DOHH2 (cell line): ENCODE data around the gene SYCP2.

Experiments used
- H3F3A ChIP-seq: fragments of 200-600 bp; sonication (generic), shearing (Covaris generic); 2 replicates; pipeline ENCODE4 v1.6.0; 2016; ENCODE audit warnings: antibody characterized with exemption, mild to moderate bottlenecking; ENCODE audit not compliant: control insufficient read depth, insufficient read depth
- H3K27ac ChIP-seq: fragments of 200-600 bp; sonication (generic); 2 replicates; pipeline ENCODE4 v1.5.1; 2014; ENCODE audit warnings: low read depth, mild to moderate bottlenecking, low read length, moderate library complexity
- H3K27me3 ChIP-seq: fragments of 200-600 bp; sonication (generic); 2 replicates; pipeline ENCODE4 v1.6.1; 2014; ENCODE audit warnings: mild to moderate bottlenecking, low read length, mixed read lengths; ENCODE audit not compliant: control insufficient read depth
- H3K36me3 ChIP-seq: fragments of 200-600 bp; sonication (generic); 2 replicates; pipeline ENCODE4 v1.6.1; 2014; ENCODE audit warnings: mild to moderate bottlenecking, low read length, moderate library complexity, mixed read lengths; ENCODE audit not compliant: control insufficient read depth
- H3K4me1 ChIP-seq: fragments of 200-600 bp; sonication (generic); 2 replicates; pipeline ENCODE4 v1.6.1; 2014; ENCODE audit warnings: mild to moderate bottlenecking, low read length, mixed read lengths; ENCODE audit not compliant: control insufficient read depth
- H3K4me2 ChIP-seq: fragments of 200-600 bp; sonication (generic); 2 replicates; pipeline ENCODE4 v1.6.0; 2014; ENCODE audit warnings: mild to moderate bottlenecking, low read length, moderate library complexity
- H3K4me3 ChIP-seq: fragments of 200-600 bp; sonication (generic); 2 replicates; pipeline ENCODE4 v1.5.1; 2014; ENCODE audit warnings: mild to moderate bottlenecking, low read length, mixed read lengths
- H3K79me2 ChIP-seq: fragments of 200-600 bp; sonication (generic); 2 replicates; pipeline ENCODE4 v1.6.1; 2014; ENCODE audit warnings: mild to moderate bottlenecking, low read length, mixed read lengths; ENCODE audit not compliant: control insufficient read depth
- H3K9me2 ChIP-seq: fragments of 200-600 bp; sonication (generic); replicated peaks from 2 replicates; pipeline ENCODE4 v1.6.1; 2014; ENCODE audit warnings: mild to moderate bottlenecking, low read length, mixed read lengths; ENCODE audit not compliant: control insufficient read depth
- H3K9me3 ChIP-seq: fragments of 200-600 bp; sonication (generic); 2 replicates; pipeline ENCODE4 v1.6.1; 2014; ENCODE audit warnings: antibody characterized with exemption, low read length, mixed read lengths; ENCODE audit not compliant: control insufficient read depth, insufficient read depth
- H4K20me1 ChIP-seq: fragments of 200-600 bp; sonication (generic); 2 replicates; pipeline ENCODE4 v1.6.0; 2014; ENCODE audit warnings: low read depth, mild to moderate bottlenecking, antibody characterized with exemption, low read length, moderate library complexity; ENCODE audit not compliant: control insufficient read depth, insufficient read depth
- CTCF ChIP-seq: fragments of 200-600 bp; sonication (generic); IDR thresholded peaks from one replicate; pipeline ENCODE4 v1.5.1; 2014; ENCODE audit warnings: antibody characterized with exemption, mild to moderate bottlenecking, low read depth, low read length; ENCODE audit not compliant: poor library complexity, severe bottlenecking
- EZH2phosphoT487 ChIP-seq: fragments of 200-600 bp; sonication (generic); IDR thresholded peaks from 2 replicates; pipeline ENCODE4 v1.6.1; 2017; ENCODE audit warnings: borderline replicate concordance, mild to moderate bottlenecking, antibody characterized with exemption, low read length, moderate library complexity, mixed read lengths

The SYCP2 gene

GRCh38 chr20:59923514-59923913, 9.9 kb downstream of the SYCP2 start:
- Histone ChIP-seq H3K36me3 (no peaks in the 10 kb centered on the region), H3K27ac (no peak overlapping the region), H3K4me1 (no peaks in the 10 kb centered on the region)

GRCh38 chr20:59920944-59921343, 12.5 kb downstream of the SYCP2 start:
- Histone ChIP-seq H3K27ac (no peak overlapping the region), H3F3A (no peaks in the 10 kb centered on the region), H3K27me3 (peaks cover 35% of the 10 kb centered on the region), H3K4me1 (no peaks in the 10 kb centered on the region), H3K36me3 (no peaks in the 10 kb centered on the region), H4K20me1 (no peaks in the 10 kb centered on the region), H3K79me2 (no peaks in the 10 kb centered on the region), H3K9me3 (no peaks in the 10 kb centered on the region), H3K4me3 (no peak overlapping the region), H3K9me2 (no peaks in the 10 kb centered on the region), H3K4me2 (no peak overlapping the region)
- no peak for TF ChIP-seq EZH2phosphoT487
- TF ChIP-seq CTCF: no peak

More at GRCh38 chr20:59923514-59923913, 9.9 kb downstream of the SYCP2 start:
- H3K4me3 ChIP-seq: no peak overlapping the region
- no peaks in the 10 kb centered on the region for H3F3A ChIP-seq
- H3K4me2 ChIP-seq: no peak overlapping the region
- H3K9me3 ChIP-seq: no peaks in the 10 kb centered on the region
- H3K9me2 ChIP-seq: no peaks in the 10 kb centered on the region
- no peak for TF ChIP-seq CTCF
- no peak for TF ChIP-seq EZH2phosphoT487
- H3K79me2 ChIP-seq: no peaks in the 10 kb centered on the region
- no peaks in the 10 kb centered on the region for H4K20me1 ChIP-seq
- peaks cover 43% of the 10 kb centered on the region for H3K27me3 ChIP-seq

- no peak overlapping the region for H3K27ac ChIP-seq
- H3K36me3 ChIP-seq: no peaks in the 10 kb centered on the region
These were observed 20.8 kb downstream of the SYCP2 start for GRCh38 chr20:59912609-59913008.

More at GRCh38 chr20:59912609-59913008, 20.8 kb downstream of the SYCP2 start:
- no peak overlapping the region for H3K4me2 ChIP-seq
- no peaks in the 10 kb centered on the region for H3K9me3 ChIP-seq
- no peaks in the 10 kb centered on the region for H3K4me1 ChIP-seq
- no peaks in the 10 kb centered on the region for H3K9me2 ChIP-seq
- H4K20me1 ChIP-seq: no peaks in the 10 kb centered on the region
- no peak overlapping the region for H3K4me3 ChIP-seq
- H3K27me3 ChIP-seq: peaks cover 4% of the 10 kb centered on the region
- TF ChIP-seq CTCF (no peak), EZH2phosphoT487 (no peak)
- no peaks in the 10 kb centered on the region for H3K79me2 ChIP-seq
- no peaks in the 10 kb centered on the region for H3F3A ChIP-seq
